HG03575 (cell line): ENCODE results near the gene ASB6.
"Not testable (repeated sequence)": the region's sequence is repeated elsewhere in the genome, so short reads cannot be mapped to it uniquely, and the experiment has no call there.

Source experiments
- ATAC-seq: cut with Tn5 transposase; IDR thresholded peaks from one replicate; pipeline ENCODE4 v1.9.1; 2021; ENCODE audit not compliant: unreplicated experiment, insufficient number of reproducible peaks, low FRiP score; ENCODE audit errors: extremely low read depth

The ASB6 gene

GRCh38 chr9:129596541-129597331 lies 45.2 kb downstream of the ASB6 start:
- ATAC-seq, result no peak

- no peak for ATAC-seq
These were observed 45.9 kb downstream of the ASB6 start for GRCh38 chr9:129595903-129596540.

- no peak for ATAC-seq
These were observed 46.6 kb downstream of the ASB6 start for GRCh38 chr9:129595311-129595741.

- no peak for ATAC-seq
These were observed 47.3 kb downstream of the ASB6 start for GRCh38 chr9:129594632-129595031.

GRCh38 chr9:129592790-129593189 lies 49.2 kb downstream of the ASB6 start:
- ATAC-seq, result not testable (repeated sequence)

- ATAC-seq, result no peak
These were observed 50.0 kb downstream of the ASB6 start for GRCh38 chr9:129591916-129592315.

GRCh38 chr9:129590466-129590865 lies 51.5 kb downstream of the ASB6 start:
- no peak for ATAC-seq

GRCh38 chr9:129587487-129588262 lies 54.3 kb downstream of the ASB6 start:
- ATAC-seq, result no peak

GRCh38 chr9:129586685-129587084 lies 55.3 kb downstream of the ASB6 start:
- ATAC-seq, result no peak

- no peak for ATAC-seq
These were observed 55.7 kb downstream of the ASB6 start for GRCh38 chr9:129586245-129586644.

GRCh38 chr9:129585352-129585751 lies 56.6 kb downstream of the ASB6 start:
- ATAC-seq, result no peak
